Esophagus squamous epithelium (tissue), 4 donors: ENCODE results near the gene MCL1. TPM values are rescaled to one million over a fixed set of nuclear protein-coding genes. Genes with fewer than 3 reads are reported as not detected.

Source experiments
- small RNA-seq, 4 donors: library from RNA; depleted of rRNA; stranded (forward); fragments of <200 nt; gene quantifications; one replicate each; pipeline ENCODE3, GENCODE V24; 2016
- total RNA-seq, 4 donors: library from RNA; depleted of rRNA; stranded (reverse); fragments of >200 nt; gene quantifications; one replicate each; pipeline ENCODE4 v1.1.0, GENCODE V29; 2016

The MCL1 gene
- total RNA-seq, 4 donors from 2014 or later: 167 to 256 (median 216) TPM

Small RNA genes lying within 50 kb of the gene (small RNA-seq; reads per million reads assigned to genes)
- gene MIR4257 (0 reads per million in 4 donors), gene RF00015 (0 reads per million in 4 donors), gene RF00561 (0 reads per million in 4 donors), gene RN7SL473P (0 reads per million in 4 donors), gene RN7SL600P (0 to 0.15 (median 0) reads per million in 4 donors)

Other genes with a start within 250 kb of the MCL1 start
- 10 to 100 TPM; 14.7 to 17.9 (median 15.2) TPM for gene RPRD2, start 215.5 kb downstream of the MCL1 start, total RNA-seq
- gene TARS2, start 92.2 kb downstream of the MCL1 start, total RNA-seq: 10 to 100 TPM; 10.5 to 16.5 (median 13.7) TPM
- gene ECM1, start 71.5 kb downstream of the MCL1 start, total RNA-seq: 1,000 to 10,000 TPM in 1 of 4 donors, 100 to 1,000 TPM in 3; 311 to 1,013 (median 406) TPM
- 1 to 10 TPM in 1 of 4 donors, not detected in 3; 3.6 TPM for gene FALEC, start 63.9 kb downstream of the MCL1 start, total RNA-seq
- gene ADAMTSL4, start 30.2 kb downstream of the MCL1 start, total RNA-seq: 10 to 100 TPM; 30.6 to 76.8 (median 43.3) TPM
- gene ENSA, start 50.0 kb upstream of the MCL1 start, total RNA-seq: 100 to 1,000 TPM; 179 to 377 (median 344) TPM
- gene GOLPH3L, start 117.5 kb upstream of the MCL1 start, total RNA-seq: 10 to 100 TPM; 26.1 to 38.6 (median 31.8) TPM
- 10 to 100 TPM in 1 of 4 donors, 1 to 10 TPM in 2, not detected in 1; 4.1 to 10.1 (median 9.3) TPM for gene HORMAD1, start 141.3 kb upstream of the MCL1 start, total RNA-seq
- gene CTSS, start 186.2 kb upstream of the MCL1 start, total RNA-seq: 10 to 100 TPM; 19.7 to 82.4 (median 48.0) TPM
- 10 to 100 TPM in 2 of 4 donors, 1 to 10 TPM in 2; 3.0 to 71.7 (median 38.5) TPM for gene CTSK, start 228.7 kb upstream of the MCL1 start, total RNA-seq